HepG2 (cell line): ENCODE data around the gene RANBP3. TPM values are rescaled to one million over a fixed set of nuclear protein-coding genes. Genes with fewer than 3 reads are reported as not detected.

Experiments
- AGO1 ChIP-seq: fragments of 200-400 bp; formaldehyde crosslinking; IDR thresholded peaks from 2 replicates; pipeline ENCODE4 v1.6.1; 2017; ENCODE audit warnings: mild to moderate bottlenecking, low read depth, low read length, moderate library complexity; ENCODE audit not compliant: poor library complexity, severe bottlenecking
- CENPX ChIP-seq: sonication (generic); formaldehyde crosslinking; IDR thresholded peaks from 2 replicates; pipeline ENCODE4 v1.9.0; 2021; ENCODE audit warnings: mild to moderate bottlenecking, missing genetic modification reagents, moderate library complexity
- GATAD2A ChIP-seq: IDR thresholded peaks from 2 replicates; pipeline ENCODE4 v1.6.1; 2016
- HNRNPLL ChIP-seq: fragments of 200-400 bp; formaldehyde crosslinking; IDR thresholded peaks from 2 replicates; pipeline ENCODE4 v1.6.1; 2017; ENCODE audit warnings: mild to moderate bottlenecking, low read depth, low read length; ENCODE audit not compliant: poor library complexity, severe bottlenecking
- JUND ChIP-seq: sonication (generic); formaldehyde crosslinking; IDR thresholded peaks from 2 replicates; pipeline ENCODE4 v1.8.0; 2022; ENCODE audit warnings: mild to moderate bottlenecking, missing genetic modification reagents
- MED1 ChIP-seq: sonication (generic); formaldehyde crosslinking; IDR thresholded peaks from 2 replicates; pipeline ENCODE4 v1.4.0; 2020; ENCODE audit warnings: missing genetic modification reagents
- MED8 ChIP-seq: sonication (generic); formaldehyde crosslinking; IDR thresholded peaks from 2 replicates; pipeline ENCODE4 v1.8.1; 2023; ENCODE audit warnings: mild to moderate bottlenecking, missing genetic modification reagents; ENCODE audit not compliant: insufficient replicate concordance
- NR2F2 ChIP-seq: IDR thresholded peaks from 2 replicates; pipeline ENCODE4 v1.6.1; 2012; ENCODE audit warnings: low read depth, inconsistent platforms, borderline replicate concordance
- SMYD3 ChIP-seq: sonication (generic); formaldehyde crosslinking; IDR thresholded peaks from 2 replicates; pipeline ENCODE4 v1.8.1; 2023; ENCODE audit warnings: mild to moderate bottlenecking, missing genetic modification reagents
- SP140L ChIP-seq: sonication (generic); formaldehyde crosslinking; IDR thresholded peaks from 2 replicates; pipeline ENCODE4 v1.4.0; 2020; ENCODE audit warnings: missing genetic modification reagents, borderline replicate concordance
- SSRP1 ChIP-seq: IDR thresholded peaks from 2 replicates; pipeline ENCODE4 v1.6.1; 2016; ENCODE audit warnings: control low read depth
- TSC22D2 ChIP-seq: sonication (generic); formaldehyde crosslinking; IDR thresholded peaks from 2 replicates; pipeline ENCODE4 v1.5.1; 2020; ENCODE audit warnings: missing genetic modification reagents, mild to moderate bottlenecking, borderline replicate concordance
- XRCC5 ChIP-seq: fragments of 200-400 bp; formaldehyde crosslinking; optimal IDR thresholded peaks from 2 replicates; pipeline ENCODE3; 2017; ENCODE audit warnings: mild to moderate bottlenecking, low read length
- ZNF138 ChIP-seq: sonication (generic); formaldehyde crosslinking; IDR thresholded peaks from 2 replicates; pipeline ENCODE4 v1.5.0; 2020; ENCODE audit warnings: mild to moderate bottlenecking, low read depth, missing genetic modification reagents
- ZNF143 ChIP-seq: sonication (generic); formaldehyde crosslinking; IDR thresholded peaks from 2 replicates; pipeline ENCODE4 v1.4.0; 2020; ENCODE audit warnings: missing genetic modification reagents
- ZNF430 ChIP-seq: sonication (generic); formaldehyde crosslinking; IDR thresholded peaks from 2 replicates; pipeline ENCODE4 v1.9.0; 2021; ENCODE audit warnings: mild to moderate bottlenecking, missing genetic modification reagents
- ZNF441 ChIP-seq: sonication (generic); formaldehyde crosslinking; IDR thresholded peaks from 2 replicates; pipeline ENCODE4 v1.7.0; 2021; ENCODE audit warnings: missing genetic modification reagents, borderline replicate concordance
- ZNF496 ChIP-seq: sonication (generic); formaldehyde crosslinking; IDR thresholded peaks from 2 replicates; pipeline ENCODE4 v1.8.1; 2023; ENCODE audit warnings: mild to moderate bottlenecking, moderate library complexity, missing genetic modification reagents; ENCODE audit not compliant: insufficient replicate concordance
- ZNF549 ChIP-seq: sonication (generic); formaldehyde crosslinking; IDR thresholded peaks from 2 replicates; pipeline ENCODE4 v1.5.0; 2020; ENCODE audit warnings: missing genetic modification reagents
- ZNF563 ChIP-seq: sonication (generic); formaldehyde crosslinking; IDR thresholded peaks from 2 replicates; pipeline ENCODE4 v1.8.0; 2022; ENCODE audit warnings: mild to moderate bottlenecking, moderate library complexity, missing genetic modification reagents
- ZSCAN31 ChIP-seq: sonication (generic); formaldehyde crosslinking; IDR thresholded peaks from 2 replicates; pipeline ENCODE4 v1.5.0; 2020; ENCODE audit warnings: low read depth, mild to moderate bottlenecking, missing genetic modification reagents
- polyA plus RNA-seq, 8 experiments: library from polyadenylated mRNA; depleted of rRNA in 3 of 8; stranded (reverse) in 7 of 8; unstranded in 1 of 8; fragments of >200 nt; fragmentation: Illumina TruSeq in 4 of 8; extraction: Trizol in 4 of 8; gene quantifications; 2 replicates each; pipeline versions ENCODE4 v1.2.1 to v1.2.3, GENCODE V29; 2011 to 2016; ENCODE audit warnings: low read depth in 4 of 8, missing spikeins in 1 of 8, mixed read lengths in 1 of 8; ENCODE audit not compliant: insufficient read depth in 1 of 8
- total RNA-seq, 5 experiments: library from RNA; depleted of rRNA; stranded (reverse); fragments of >200 nt; fragmentation: Illumina TruSeq; extraction: Trizol; gene quantifications; 2 replicates each; pipeline ENCODE4 v1.2.3, GENCODE V29; 2016; ENCODE audit warnings: low read depth in 1 of 5
- TF ChIP-seq, protein P1 (sequence below): sonication (generic); formaldehyde crosslinking; IDR thresholded peaks from 2 replicates; pipeline ENCODE4 v1.4.0; 2020; ENCODE audit warnings: missing genetic modification reagents, mild to moderate bottlenecking, borderline replicate concordance
- TF ChIP-seq, protein P2 (sequence below): sonication (generic); formaldehyde crosslinking; IDR thresholded peaks from 2 replicates; pipeline ENCODE4 v1.8.1; 2023; ENCODE audit warnings: mild to moderate bottlenecking, missing genetic modification reagents
- TF ChIP-seq, protein P3 (sequence below): sonication (generic); formaldehyde crosslinking; IDR thresholded peaks from 2 replicates; pipeline ENCODE4 v1.8.0; 2022; ENCODE audit warnings: mild to moderate bottlenecking, missing genetic modification reagents

RANBP3 gene
- total and polyA plus RNA-seq, 2 of the 13 experiments (the other 11 are each of a cell fraction or from before 2014, with no cell fraction given), result 39.5 to 149 TPM

DNA sequence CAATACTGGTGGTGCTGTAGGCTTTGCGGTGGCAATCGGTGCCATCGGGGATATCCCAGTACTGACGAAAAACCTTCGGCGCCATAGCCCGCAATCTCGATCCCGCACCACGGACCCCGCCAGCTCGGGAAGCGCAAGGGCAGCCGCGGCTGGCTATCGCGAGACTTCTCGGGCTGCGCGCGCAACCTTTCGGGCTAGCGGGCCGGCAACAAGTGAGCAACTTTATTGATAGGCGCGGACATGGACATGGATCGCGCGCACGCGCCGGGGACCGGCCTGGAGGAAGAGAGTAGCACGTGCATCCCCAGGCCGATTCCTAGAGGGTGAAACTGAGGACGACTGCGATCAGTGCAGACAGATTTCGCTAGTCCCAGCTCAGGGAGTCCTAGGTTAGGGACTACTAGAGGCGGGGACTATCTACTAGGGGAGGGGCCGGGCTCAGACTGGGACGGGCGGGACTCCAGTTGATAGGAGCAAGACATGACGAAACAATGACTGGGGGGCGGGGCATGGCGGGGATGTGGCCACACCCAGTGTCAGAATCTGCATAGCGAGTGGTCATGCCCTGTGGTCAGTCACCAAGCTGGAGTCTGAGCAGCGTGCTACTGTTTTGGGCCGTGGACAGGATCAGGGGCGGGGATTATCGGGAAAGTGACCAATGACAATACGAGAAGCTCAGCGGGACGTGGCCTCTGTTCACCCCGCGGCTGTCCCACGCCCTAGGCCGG is 74.2 kb downstream of the RANBP3 start, which contains the start of gene NDUFA11 (continued):
- TF ChIP-seq, protein P1, sequence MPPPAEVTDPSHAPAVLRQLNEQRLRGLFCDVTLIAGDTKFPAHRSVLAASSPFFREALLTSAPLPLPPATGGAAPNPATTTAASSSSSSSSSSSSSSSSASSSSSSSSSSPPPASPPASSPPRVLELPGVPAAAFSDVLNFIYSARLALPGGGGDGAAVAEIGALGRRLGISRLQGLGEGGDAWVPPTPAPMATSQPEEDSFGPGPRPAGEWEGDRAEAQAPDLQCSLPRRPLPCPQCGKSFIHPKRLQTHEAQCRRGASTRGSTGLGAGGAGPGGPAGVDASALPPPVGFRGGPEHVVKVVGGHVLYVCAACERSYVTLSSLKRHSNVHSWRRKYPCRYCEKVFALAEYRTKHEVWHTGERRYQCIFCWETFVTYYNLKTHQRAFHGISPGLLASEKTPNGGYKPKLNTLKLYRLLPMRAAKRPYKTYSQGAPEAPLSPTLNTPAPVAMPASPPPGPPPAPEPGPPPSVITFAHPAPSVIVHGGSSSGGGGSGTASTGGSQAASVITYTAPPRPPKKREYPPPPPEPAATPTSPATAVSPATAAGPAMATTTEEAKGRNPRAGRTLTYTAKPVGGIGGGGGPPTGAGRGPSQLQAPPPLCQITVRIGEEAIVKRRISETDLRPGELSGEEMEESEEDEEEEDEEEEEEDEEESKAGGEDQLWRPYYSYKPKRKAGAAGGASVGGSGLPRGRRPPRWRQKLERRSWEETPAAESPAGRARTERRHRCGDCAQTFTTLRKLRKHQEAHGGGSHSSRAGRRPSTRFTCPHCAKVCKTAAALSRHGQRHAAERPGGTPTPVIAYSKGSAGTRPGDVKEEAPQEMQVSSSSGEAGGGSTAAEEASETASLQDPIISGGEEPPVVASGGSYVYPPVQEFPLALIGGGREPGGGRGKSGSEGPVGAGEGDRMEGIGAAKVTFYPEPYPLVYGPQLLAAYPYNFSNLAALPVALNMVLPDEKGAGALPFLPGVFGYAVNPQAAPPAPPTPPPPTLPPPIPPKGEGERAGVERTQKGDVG (CRISPR knock-in tag), result no peak
- peak; percentile 75 for TF ChIP-seq MED1
- peak; percentile 49; the same call in 1 of the 2 replicates for TF ChIP-seq NR2F2
- peak; percentile 70; the same call in 1 of the 2 replicates for TF ChIP-seq ZNF563
- TF ChIP-seq SP140L, result 0 out of 2 replicates have a peak, but pooled peaks have one; percentile 64
- peak; percentile 61; the same call in 1 of the 2 replicates for TF ChIP-seq ZNF138 (CRISPR knock-in tag)
- TF ChIP-seq HNRNPLL, result peak; percentile 62
- no peak for TF ChIP-seq CENPX (CRISPR knock-in tag)
- TF ChIP-seq ZNF430 (CRISPR knock-in tag), result peak; percentile 83; the same call in 1 of the 2 replicates
- TF ChIP-seq, protein P2, sequence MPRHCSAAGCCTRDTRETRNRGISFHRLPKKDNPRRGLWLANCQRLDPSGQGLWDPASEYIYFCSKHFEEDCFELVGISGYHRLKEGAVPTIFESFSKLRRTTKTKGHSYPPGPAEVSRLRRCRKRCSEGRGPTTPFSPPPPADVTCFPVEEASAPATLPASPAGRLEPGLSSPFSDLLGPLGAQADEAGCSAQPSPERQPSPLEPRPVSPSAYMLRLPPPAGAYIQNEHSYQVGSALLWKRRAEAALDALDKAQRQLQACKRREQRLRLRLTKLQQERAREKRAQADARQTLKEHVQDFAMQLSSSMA (CRISPR knock-in tag), result peak; percentile 97; the same call in 1 of the 2 replicates
- TF ChIP-seq JUND (CRISPR knock-in tag), result peak; percentile 66; the same call in 1 of the 2 replicates
- no peak for TF ChIP-seq SMYD3 (CRISPR knock-in tag)
- TF ChIP-seq GATAD2A (CRISPR knock-in tag), result peak; percentile 28; the same call in 1 of the 2 replicates
- TF ChIP-seq MED8, result peak; percentile 74
- peak; percentile 58 for TF ChIP-seq XRCC5
- TF ChIP-seq AGO1, result no peak
- no peak; the same call in 1 of the 2 replicates for TF ChIP-seq TSC22D2 (CRISPR knock-in tag)
- TF ChIP-seq ZNF143, result peak; percentile 45; the same call in 1 of the 2 replicates
- no peak for TF ChIP-seq ZNF549 (CRISPR knock-in tag)
- 0 out of 2 replicates have a peak, but pooled peaks have one; percentile 53 for TF ChIP-seq ZNF441
- TF ChIP-seq, protein P3, sequence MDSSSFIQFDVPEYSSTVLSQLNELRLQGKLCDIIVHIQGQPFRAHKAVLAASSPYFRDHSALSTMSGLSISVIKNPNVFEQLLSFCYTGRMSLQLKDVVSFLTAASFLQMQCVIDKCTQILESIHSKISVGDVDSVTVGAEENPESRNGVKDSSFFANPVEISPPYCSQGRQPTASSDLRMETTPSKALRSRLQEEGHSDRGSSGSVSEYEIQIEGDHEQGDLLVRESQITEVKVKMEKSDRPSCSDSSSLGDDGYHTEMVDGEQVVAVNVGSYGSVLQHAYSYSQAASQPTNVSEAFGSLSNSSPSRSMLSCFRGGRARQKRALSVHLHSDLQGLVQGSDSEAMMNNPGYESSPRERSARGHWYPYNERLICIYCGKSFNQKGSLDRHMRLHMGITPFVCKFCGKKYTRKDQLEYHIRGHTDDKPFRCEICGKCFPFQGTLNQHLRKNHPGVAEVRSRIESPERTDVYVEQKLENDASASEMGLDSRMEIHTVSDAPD (CRISPR knock-in tag), result no peak
- TF ChIP-seq SSRP1 (CRISPR knock-in tag), result no peak
- TF ChIP-seq ZNF496, result no peak
- peak; percentile 74 for TF ChIP-seq ZSCAN31 (CRISPR knock-in tag)
